H1 (cell line): ENCODE data around the gene DSCAM. TPM values are rescaled to one million over a fixed set of nuclear protein-coding genes. Genes with fewer than 3 reads are reported as not detected.

Experiments used
- EP300 ChIP-seq, 2 experiments: IDR thresholded peaks; 1 replicate in 1 of 2; 2 replicates in 1 of 2; pipeline ENCODE4 v1.6.1; 2011 to 2012; ENCODE audit warnings: low read depth in 2 of 2, low read length in 2 of 2, mild to moderate bottlenecking in 2 of 2, borderline replicate concordance in 1 of 2, inconsistent platforms in 1 of 2, moderate library complexity in 1 of 2
- KDM4A ChIP-seq: IDR thresholded peaks from one replicate; pipeline ENCODE4 v1.7.1; 2012; ENCODE audit warnings: low read depth, mild to moderate bottlenecking, moderate library complexity, low read length, inconsistent platforms; ENCODE audit not compliant: severe bottlenecking
- MAX ChIP-seq: IDR thresholded peaks from 2 replicates; pipeline ENCODE4 v1.6.1; 2012; ENCODE audit warnings: inconsistent platforms
- RNF2 ChIP-seq: fragments of 200-900, 300-1000 bp; sonication (generic); IDR thresholded peaks from 2 replicates; pipeline ENCODE4 v1.7.1; 2016; ENCODE audit warnings: borderline replicate concordance, low read depth, mild to moderate bottlenecking, antibody characterized with exemption, low read length; ENCODE audit not compliant: poor library complexity, severe bottlenecking; ENCODE audit errors: missing control alignments
- RXRA ChIP-seq: IDR thresholded peaks from 2 replicates; pipeline ENCODE4 v1.6.1; 2011; ENCODE audit warnings: low read depth, mild to moderate bottlenecking, low read length, moderate library complexity; ENCODE audit not compliant: insufficient read depth
- ZNF274 ChIP-seq: IDR thresholded peaks from 2 replicates; pipeline ENCODE4 v1.7.0; 2012; ENCODE audit warnings: low read length, borderline replicate concordance; ENCODE audit errors: extremely low read depth
- polyA plus RNA-seq, 7 experiments: library from polyadenylated mRNA; depleted of rRNA in 3 of 7; stranded (reverse) in 5 of 7; unstranded in 2 of 7; fragments of >200 nt in 5 of 7; fragments of 200-250 nt in 2 of 7; gene quantifications; 1 replicate in 5 of 7; 2 replicates in 1 of 7; 4 replicates in 1 of 7; pipeline versions ENCODE4 v1.2.1 to v1.2.3, GENCODE V29; 2011 to 2013; ENCODE audit warnings: missing spikeins in 2 of 7, mixed read lengths in 2 of 7
- total RNA-seq: library from RNA; stranded (reverse); fragmentation: NEBNext Ultra II Directional; extraction: Animal tissue kit (Norgen Biotek cat#: 25700); gene quantifications from 2 replicates; pipeline ENCODE4 v1.2.1, GENCODE V29; 2021

DSCAM gene
- total and polyA plus RNA-seq, 2 of the 8 experiments (the other 6 are each of a cell fraction or from before 2014, with no cell fraction given) = 0.02 to 0.15 TPM

- no peak for TF ChIP-seq KDM4A
- TF ChIP-seq RNF2 = no peak
- no peak for TF ChIP-seq MAX
- no peak for TF ChIP-seq EP300 (IDR thresholded peaks at IDR 0.05; ENCODE audit: borderline replicate concordance in 1 of 2, low read depth in 2 of 2, low read length in 2 of 2)
- no peak for TF ChIP-seq RXRA
- no peak for TF ChIP-seq ZNF274
Observed at GRCh38 chr21:40002978-40003377, 844.0 kb downstream of the DSCAM start (continued).
